Activated naive CD4-positive, alpha-beta T cell treated with anti-CD3 and anti-CD28 coated beads, Interleukin-2, amount 50 U/mL, for 24 hours (primary cell): ENCODE results near the gene EMC9.

Experiments used
- H3K27ac Mint-ChIP-seq: one replicate; pipeline ENCODE4 v1.8.0; 2021; ENCODE audit warnings: mild to moderate bottlenecking, mixed read lengths
- H3K27me3 Mint-ChIP-seq: one replicate; pipeline ENCODE4 v1.8.0; 2021; ENCODE audit warnings: mixed read lengths
- H3K36me3 Mint-ChIP-seq: one replicate; pipeline ENCODE4 v1.8.0; 2021; ENCODE audit warnings: mixed read lengths
- H3K4me1 Mint-ChIP-seq: one replicate; pipeline ENCODE4 v1.8.0; 2021; ENCODE audit warnings: mixed read lengths
- H3K4me3 Mint-ChIP-seq: one replicate; pipeline ENCODE4 v1.8.0; 2021; ENCODE audit warnings: mild to moderate bottlenecking, mixed read lengths
- H3K9me3 Mint-ChIP-seq: one replicate; pipeline ENCODE4 v1.8.0; 2021; ENCODE audit warnings: mixed read lengths

EMC9 gene

DNA sequence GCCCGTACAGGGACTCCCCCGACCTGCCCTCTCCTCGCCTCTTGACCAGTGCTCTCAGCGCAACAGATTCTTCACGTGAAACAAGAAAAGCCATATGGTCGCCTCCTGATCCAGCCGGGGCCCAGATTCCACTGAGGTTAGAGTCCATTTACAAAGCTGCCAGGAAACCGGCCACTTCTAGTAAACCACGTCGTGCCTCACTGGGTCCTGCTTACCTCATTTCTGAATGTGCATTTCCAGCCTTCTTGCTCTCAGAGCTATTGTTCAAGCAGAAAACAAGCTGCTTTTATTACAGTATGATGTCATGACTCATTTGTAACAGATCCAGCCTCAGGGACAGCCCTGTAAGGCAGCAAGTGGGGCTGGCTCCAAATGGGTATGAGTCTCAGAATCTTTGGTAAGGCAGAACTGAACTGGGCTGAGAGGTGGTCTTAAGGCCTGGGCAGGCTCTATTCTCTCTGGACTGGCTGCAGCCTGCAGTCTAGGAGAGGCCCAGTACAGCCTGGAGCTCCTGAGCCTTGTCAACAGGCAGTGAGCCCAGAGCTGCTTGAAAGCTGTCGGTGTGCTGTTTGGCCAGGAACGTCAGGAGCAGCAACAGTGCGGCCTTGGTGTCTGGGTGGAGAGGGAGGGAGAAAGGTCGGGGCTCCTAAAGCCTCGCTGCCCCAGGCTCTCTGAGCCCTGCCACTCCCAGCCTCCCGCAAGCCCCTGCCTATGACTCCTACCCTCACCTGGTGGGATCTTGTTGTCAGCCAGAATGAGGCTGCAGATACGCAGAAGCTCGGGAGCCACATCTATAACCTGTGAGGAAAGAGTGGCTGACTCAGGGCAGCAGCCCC lies 38.8 kb upstream of the EMC9 start:
- H3K27me3 Mint-ChIP-seq: no peaks in the 10 kb centered on the region
- H3K4me1 Mint-ChIP-seq: peaks cover 5% of the 10 kb centered on the region
- no peak overlapping the region for H3K4me3 Mint-ChIP-seq
- peak overlapping the region; percentile 46 for H3K27ac Mint-ChIP-seq
- no peaks in the 10 kb centered on the region for H3K9me3 Mint-ChIP-seq
- peaks cover 4% of the 10 kb centered on the region for H3K36me3 Mint-ChIP-seq

DNA sequence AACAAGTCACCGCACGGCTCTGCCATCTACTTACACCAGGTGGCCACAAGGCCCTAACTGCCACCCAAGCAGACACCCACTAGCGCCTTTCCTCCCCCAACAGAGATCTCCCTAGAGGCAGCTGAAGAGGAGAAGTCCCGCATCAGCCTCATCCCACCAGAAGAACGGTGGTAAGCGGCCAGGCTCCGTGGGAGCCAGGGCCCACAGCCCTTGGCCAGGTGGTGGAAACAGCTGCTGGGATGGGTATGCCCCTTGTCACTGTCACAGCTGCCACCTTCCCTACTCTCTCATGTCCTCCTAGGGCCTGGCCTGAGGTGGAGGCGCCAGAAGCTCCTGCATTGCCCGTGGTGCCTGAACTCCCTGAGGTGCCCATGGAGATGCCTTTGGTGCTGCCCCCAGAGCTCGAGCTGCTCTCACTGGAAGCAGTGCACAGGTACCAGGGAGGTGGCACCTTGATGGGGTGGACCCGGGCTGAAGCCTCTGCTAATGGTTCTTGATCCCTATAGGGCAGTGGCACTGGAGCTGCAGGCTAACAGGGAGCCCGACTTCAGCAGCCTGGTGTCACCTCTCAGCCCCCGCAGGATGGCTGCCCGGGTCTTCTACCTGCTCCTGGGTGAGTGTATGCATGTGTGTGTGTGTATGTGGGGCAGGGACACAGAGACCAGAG lies 38.0 kb upstream of the EMC9 start:
- no peaks in the 10 kb centered on the region for H3K9me3 Mint-ChIP-seq
- no peak overlapping the region for H3K4me3 Mint-ChIP-seq
- H3K4me1 Mint-ChIP-seq: peaks cover 5% of the 10 kb centered on the region
- H3K36me3 Mint-ChIP-seq: peaks cover 4% of the 10 kb centered on the region
- no peak overlapping the region for H3K27ac Mint-ChIP-seq
- no peaks in the 10 kb centered on the region for H3K27me3 Mint-ChIP-seq

DNA sequence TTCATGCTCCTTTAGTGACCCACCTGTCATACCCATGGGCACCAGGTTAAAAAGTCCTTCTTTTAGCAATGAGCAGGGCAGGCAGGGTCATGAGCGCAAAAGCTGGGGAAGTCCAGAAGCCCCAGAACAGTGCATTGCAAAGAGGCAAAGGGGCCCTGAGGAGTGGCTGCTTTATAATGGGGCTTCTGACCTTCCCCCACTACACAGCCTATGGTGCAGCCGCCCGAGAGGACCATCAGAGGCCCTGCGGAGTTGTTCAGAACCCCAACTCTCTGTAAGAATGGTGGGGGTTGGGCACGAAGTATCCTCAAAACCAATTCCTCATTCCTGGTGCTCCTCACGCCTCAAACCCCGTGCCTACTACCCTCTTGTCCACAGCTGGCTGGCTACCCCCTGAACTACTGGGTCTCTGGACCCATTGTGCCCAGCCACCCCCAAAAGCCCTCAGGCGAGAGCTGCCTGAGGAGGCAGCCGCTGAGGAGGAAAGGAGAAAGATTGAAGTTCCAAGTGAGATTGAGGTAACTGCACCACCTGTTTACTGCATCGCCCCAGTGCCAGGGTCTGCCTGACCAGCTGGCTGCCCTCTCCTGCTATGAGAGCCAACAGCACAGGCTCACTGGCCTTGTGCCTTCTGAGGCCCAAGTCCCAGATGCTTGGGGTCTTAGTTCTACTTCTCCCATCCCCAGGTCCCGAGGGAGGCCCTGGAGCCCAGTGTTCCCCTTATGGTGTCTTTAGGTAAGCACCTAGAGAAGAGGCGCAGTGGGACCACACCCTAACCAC lies 37.2 kb upstream of the EMC9 start:
- H3K9me3 Mint-ChIP-seq: no peaks in the 10 kb centered on the region
- no peak overlapping the region for H3K4me3 Mint-ChIP-seq
- H3K36me3 Mint-ChIP-seq: peaks cover 4% of the 10 kb centered on the region
- H3K27me3 Mint-ChIP-seq: no peaks in the 10 kb centered on the region
- no peak overlapping the region for H3K27ac Mint-ChIP-seq
- peaks cover 5% of the 10 kb centered on the region for H3K4me1 Mint-ChIP-seq

- H3K27me3 Mint-ChIP-seq: no peaks in the 10 kb centered on the region
- H3K9me3 Mint-ChIP-seq: no peaks in the 10 kb centered on the region
- peaks cover 7% of the 10 kb centered on the region for H3K4me1 Mint-ChIP-seq
- no peak overlapping the region for H3K27ac Mint-ChIP-seq
- peaks cover 4% of the 10 kb centered on the region for H3K36me3 Mint-ChIP-seq
- H3K4me3 Mint-ChIP-seq: no peak overlapping the region
Measured at GRCh38 chr14:24177891-24178290, 36.5 kb upstream of the EMC9 start.

DNA sequence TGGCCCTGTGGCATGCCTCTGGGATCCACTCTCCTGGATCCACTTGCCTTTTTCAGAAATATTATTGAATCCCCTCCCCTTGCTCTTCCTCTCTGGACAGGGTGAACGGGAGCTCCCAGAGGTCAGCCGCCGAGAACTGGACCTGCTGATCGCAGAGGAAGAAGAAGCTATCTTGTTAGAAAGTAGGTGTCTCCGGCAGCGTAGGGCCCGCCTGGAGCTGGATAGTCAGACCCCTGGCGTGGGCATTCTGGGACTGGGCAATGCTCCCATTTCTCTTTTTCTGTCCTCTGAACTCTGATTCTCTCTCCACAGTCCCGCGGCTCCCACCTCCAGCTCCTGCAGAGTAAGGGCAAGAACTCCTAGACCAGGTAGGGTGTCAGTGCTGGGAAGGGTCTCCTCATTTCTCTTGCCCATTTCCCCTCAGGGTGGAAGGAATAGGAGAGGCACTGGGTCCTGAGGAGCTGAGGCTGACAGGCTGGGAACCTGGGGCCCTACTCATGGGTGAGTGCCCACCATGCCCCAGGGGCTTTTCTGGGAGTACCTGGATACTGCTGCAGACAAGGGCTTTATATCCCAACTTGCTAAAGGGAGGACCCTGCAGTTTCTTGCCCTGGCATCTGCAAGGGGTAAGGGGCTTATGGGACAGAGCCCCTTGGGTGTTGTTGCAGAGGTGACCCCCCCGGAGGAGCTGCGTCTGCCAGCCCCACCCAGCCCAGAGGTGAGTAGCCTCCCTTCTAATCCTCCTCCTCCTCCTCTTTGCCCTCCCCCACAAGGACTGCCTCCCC lies 35.8 kb upstream of the EMC9 start:
- peaks cover 6% of the 10 kb centered on the region for H3K4me1 Mint-ChIP-seq
- no peaks in the 10 kb centered on the region for H3K9me3 Mint-ChIP-seq
- no peak overlapping the region for H3K27ac Mint-ChIP-seq
- H3K4me3 Mint-ChIP-seq: no peak overlapping the region
- peaks cover 2% of the 10 kb centered on the region for H3K36me3 Mint-ChIP-seq
- H3K27me3 Mint-ChIP-seq: no peaks in the 10 kb centered on the region

- Mint-ChIP-seq H3K4me1 (peaks cover 10% of the 10 kb centered on the region), H3K27me3 (no peaks in the 10 kb centered on the region), H3K9me3 (no peaks in the 10 kb centered on the region), H3K4me3 (no peak overlapping the region), H3K36me3 (peaks cover 2% of the 10 kb centered on the region), H3K27ac (no peak overlapping the region)
Measured at GRCh38 chr14:24176599-24176998, 35.2 kb upstream of the EMC9 start.

DNA sequence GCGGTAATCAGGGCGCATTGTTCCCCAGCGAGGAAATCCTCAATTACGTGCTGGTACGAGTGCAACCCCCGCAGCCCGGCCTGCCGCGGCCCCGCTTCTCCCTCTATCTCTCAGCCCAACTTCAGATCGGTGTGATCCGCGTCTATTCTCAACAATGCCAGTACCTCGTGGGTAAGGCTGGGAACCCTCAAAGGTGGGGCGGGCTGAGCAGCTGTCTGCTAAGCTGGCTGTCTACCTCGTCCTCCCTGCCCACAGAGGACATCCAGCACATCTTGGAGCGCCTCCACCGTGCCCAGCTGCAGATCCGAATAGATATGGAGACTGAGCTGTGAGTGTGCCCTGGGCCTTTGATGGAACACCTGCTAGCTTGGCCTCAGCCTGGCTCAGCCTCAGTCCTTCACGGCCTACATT lies 31.5 kb upstream of the EMC9 start:
- peaks cover 29% of the 10 kb centered on the region for H3K4me1 Mint-ChIP-seq
- H3K4me3 Mint-ChIP-seq: peak overlapping the region; percentile 15
- no peaks in the 10 kb centered on the region for H3K27me3 Mint-ChIP-seq
- H3K9me3 Mint-ChIP-seq: no peaks in the 10 kb centered on the region
- H3K27ac Mint-ChIP-seq: peak overlapping the region; percentile 32
- peaks cover 8% of the 10 kb centered on the region for H3K36me3 Mint-ChIP-seq

DNA sequence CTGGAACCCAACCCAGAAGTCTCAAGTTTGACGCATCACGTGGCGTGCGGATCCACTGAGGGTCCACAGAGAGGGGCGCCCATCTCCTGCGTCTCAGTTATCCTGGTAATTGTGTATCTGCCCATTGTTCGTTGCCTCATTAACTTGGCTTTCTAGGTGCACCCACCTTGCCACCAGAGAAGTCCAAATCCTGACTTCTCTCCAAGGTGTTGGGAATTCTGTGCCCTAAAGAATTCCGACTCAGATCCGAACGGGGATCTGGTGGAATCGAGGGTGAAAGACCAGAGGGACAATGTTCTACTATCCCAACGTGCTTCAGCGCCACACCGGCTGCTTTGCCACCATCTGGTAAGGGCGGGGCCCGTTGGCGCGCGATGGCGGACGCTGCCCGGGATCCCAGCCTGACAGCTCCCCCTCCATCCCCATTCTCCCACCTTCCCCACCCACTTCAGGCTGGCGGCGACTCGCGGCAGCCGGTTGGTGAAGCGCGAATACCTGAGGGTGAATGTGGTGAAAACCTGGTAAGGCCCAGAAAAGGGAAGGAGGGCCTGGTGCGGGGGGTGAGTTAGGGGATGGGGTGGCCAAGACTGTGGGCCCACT lies 31.0 kb upstream of the EMC9 start:
- H3K9me3 Mint-ChIP-seq: no peaks in the 10 kb centered on the region
- peaks cover 33% of the 10 kb centered on the region for H3K4me1 Mint-ChIP-seq
- H3K27me3 Mint-ChIP-seq: no peaks in the 10 kb centered on the region
- no peak overlapping the region for H3K27ac Mint-ChIP-seq
- peak overlapping the region; percentile 84 for H3K4me3 Mint-ChIP-seq
- H3K36me3 Mint-ChIP-seq: peaks cover 11% of the 10 kb centered on the region

DNA sequence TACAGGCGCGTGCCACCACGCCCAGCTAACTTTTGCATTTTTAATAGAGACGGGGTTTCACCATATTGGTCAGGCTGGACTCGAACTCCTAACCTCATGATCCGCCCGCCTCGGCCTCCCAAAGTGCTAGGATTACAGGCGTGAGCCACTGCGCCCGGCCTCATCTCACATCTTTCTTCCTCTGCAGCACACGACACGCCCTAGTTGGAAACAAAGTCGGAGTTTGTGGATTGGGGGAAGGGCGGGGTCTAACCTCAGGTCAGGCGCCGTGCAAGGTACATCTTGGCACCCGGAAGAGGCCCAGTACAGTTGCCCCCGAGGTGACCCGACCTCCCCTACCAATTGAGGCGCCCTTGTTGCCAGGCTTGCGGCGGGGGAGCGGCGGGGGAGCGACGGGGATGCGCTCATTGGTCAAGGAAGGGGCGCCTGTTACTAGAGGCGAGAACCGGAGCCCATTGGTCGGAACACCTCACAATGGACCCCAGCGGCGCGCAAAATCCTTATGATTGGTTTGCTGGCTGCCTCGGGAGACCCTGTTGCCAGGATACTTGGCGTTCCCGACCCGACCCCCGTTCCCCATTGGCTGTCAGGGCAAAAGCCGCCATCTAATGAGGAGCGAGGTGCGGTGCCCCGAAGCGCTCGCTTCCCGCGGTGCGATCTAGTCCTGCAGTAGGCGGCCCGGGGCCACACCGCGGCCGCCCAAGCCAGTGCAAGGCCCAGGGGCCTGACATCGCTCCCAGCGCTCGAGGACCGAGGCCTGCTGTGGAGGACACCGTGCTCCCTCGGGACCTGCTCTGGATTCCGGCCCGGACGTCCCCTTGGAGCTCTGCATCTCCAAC lies 30.2 kb upstream of the EMC9 start, which contains the start of gene REC8:
Gene REC8, plus strand, starts transcription at position 659 of the 839 bp plus-strand sequence. CDS start 473 bp downstream, outside the sequence.
- Mint-ChIP-seq H3K27me3 (no peaks in the 10 kb centered on the region), H3K4me1 (peaks cover 34% of the 10 kb centered on the region), H3K4me3 (peak within 1 kb of the TSS; percentile 84), H3K9me3 (no peaks in the 10 kb centered on the region), H3K36me3 (peaks cover 14% of the 10 kb centered on the region), H3K27ac (peak within 1 kb of the TSS; percentile 62)

GRCh38 chr14:24167469-24168114 lies 26.2 kb upstream of the EMC9 start:
- peaks cover 29% of the 10 kb centered on the region for H3K36me3 Mint-ChIP-seq
- H3K27me3 Mint-ChIP-seq: no peaks in the 10 kb centered on the region
- H3K4me1 Mint-ChIP-seq: peaks cover 68% of the 10 kb centered on the region
- H3K9me3 Mint-ChIP-seq: no peaks in the 10 kb centered on the region
- peak overlapping the region; percentile 94 for H3K27ac Mint-ChIP-seq
- no peak overlapping the region for H3K4me3 Mint-ChIP-seq

DNA sequence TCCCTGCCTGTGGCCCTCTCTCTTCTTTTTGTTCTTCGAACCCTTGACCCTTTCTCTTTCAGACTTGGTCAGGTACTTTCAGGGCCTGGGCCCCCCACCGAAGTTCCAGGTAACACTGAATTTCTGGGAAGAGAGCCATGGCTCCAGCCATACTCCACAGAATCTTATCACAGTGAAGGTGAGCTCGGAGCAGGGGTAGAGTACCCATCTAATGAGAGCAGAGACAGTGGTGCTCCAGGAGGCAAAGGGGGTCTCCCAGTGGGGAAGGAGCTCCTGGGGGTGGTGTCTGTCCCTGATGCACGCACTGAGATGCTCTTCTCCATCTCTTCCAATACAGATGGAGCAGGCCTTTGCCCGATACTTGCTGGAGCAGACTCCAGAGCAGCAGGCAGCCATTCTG lies 24.4 kb upstream of the EMC9 start:
- peaks cover 34% of the 10 kb centered on the region for H3K36me3 Mint-ChIP-seq
- peak overlapping the region; percentile 30 for H3K27ac Mint-ChIP-seq
- H3K9me3 Mint-ChIP-seq: no peaks in the 10 kb centered on the region
- peaks cover 69% of the 10 kb centered on the region for H3K4me1 Mint-ChIP-seq
- no peaks in the 10 kb centered on the region for H3K27me3 Mint-ChIP-seq
- H3K4me3 Mint-ChIP-seq: peak overlapping the region; percentile 23

GRCh38 chr14:24164518-24164991 lies 23.2 kb upstream of the EMC9 start:
- H3K36me3 Mint-ChIP-seq: peaks cover 32% of the 10 kb centered on the region
- no peaks in the 10 kb centered on the region for H3K27me3 Mint-ChIP-seq
- peak overlapping the region; percentile 77 for H3K27ac Mint-ChIP-seq
- peak overlapping the region; percentile 15 for H3K4me3 Mint-ChIP-seq
- H3K4me1 Mint-ChIP-seq: peaks cover 74% of the 10 kb centered on the region
- no peaks in the 10 kb centered on the region for H3K9me3 Mint-ChIP-seq

DNA sequence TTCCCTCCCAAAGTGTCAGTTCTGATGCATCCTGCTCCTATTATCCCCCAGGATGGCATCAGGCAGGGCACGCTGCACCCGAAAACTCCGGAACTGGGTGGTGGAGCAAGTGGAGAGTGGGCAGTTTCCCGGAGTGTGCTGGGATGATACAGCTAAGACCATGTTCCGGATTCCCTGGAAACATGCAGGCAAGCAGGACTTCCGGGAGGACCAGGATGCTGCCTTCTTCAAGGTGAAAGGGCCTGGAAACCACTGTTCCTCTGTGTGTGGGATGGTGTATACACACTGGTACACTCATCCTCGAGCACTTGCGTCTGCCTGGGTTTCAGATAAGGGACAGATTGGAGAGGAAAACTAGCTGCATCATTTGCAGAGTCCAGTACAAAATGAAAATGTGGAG lies 20.7 kb upstream of the EMC9 start:
- no peaks in the 10 kb centered on the region for H3K27me3 Mint-ChIP-seq
- H3K9me3 Mint-ChIP-seq: no peaks in the 10 kb centered on the region
- peak overlapping the region; percentile 98 for H3K4me3 Mint-ChIP-seq
- peak overlapping the region; percentile 100 for H3K27ac Mint-ChIP-seq
- H3K36me3 Mint-ChIP-seq: peaks cover 23% of the 10 kb centered on the region
- peaks cover 64% of the 10 kb centered on the region for H3K4me1 Mint-ChIP-seq
